Measurements from ENCODE around the gene MRPL11. TPM values are rescaled to one million over a fixed set of nuclear protein-coding genes. Genes with fewer than 3 reads are reported as not detected.

The MRPL11 gene
- total RNA-seq, 1 donor from 2014 or later, result 73.0 TPM

DNA sequence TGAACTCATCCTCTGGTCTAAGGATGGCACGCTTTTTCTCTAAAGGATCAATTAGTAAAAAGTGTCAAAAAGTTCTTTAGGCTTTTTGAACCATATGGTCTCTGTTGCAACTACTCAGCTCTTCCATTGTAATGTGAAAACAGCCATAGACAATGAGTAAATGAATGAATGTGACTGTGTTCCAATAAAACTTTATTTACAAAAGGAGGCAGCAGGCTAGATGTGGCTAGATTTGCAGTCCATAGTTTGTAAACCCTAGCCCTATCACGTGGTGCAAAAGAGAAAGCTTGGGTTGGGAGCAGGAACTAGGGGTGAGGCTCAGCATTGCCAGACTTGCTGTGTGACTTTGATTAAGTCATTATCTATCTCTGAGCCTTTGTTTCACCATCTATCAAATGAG is 23.2 kb downstream of the MRPL11 start:
- no peak overlapping the region for H3K27ac Mint-ChIP-seq (ENCODE audit: unreplicated experiment)
- peaks cover 11% of the 10 kb centered on the region for H3K36me3 Mint-ChIP-seq (ENCODE audit: low read depth, unreplicated experiment)
- no peaks in the 10 kb centered on the region for H3K9me3 Mint-ChIP-seq (ENCODE audit: unreplicated experiment)
- DNase-seq (ENCODE audit: low spot score), result no peak
- TF ChIP-seq, protein P1, sequence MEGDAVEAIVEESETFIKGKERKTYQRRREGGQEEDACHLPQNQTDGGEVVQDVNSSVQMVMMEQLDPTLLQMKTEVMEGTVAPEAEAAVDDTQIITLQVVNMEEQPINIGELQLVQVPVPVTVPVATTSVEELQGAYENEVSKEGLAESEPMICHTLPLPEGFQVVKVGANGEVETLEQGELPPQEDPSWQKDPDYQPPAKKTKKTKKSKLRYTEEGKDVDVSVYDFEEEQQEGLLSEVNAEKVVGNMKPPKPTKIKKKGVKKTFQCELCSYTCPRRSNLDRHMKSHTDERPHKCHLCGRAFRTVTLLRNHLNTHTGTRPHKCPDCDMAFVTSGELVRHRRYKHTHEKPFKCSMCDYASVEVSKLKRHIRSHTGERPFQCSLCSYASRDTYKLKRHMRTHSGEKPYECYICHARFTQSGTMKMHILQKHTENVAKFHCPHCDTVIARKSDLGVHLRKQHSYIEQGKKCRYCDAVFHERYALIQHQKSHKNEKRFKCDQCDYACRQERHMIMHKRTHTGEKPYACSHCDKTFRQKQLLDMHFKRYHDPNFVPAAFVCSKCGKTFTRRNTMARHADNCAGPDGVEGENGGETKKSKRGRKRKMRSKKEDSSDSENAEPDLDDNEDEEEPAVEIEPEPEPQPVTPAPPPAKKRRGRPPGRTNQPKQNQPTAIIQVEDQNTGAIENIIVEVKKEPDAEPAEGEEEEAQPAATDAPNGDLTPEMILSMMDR (IDR thresholded peaks at IDR 0.05; ENCODE audit: unreplicated experiment), result no peak
- peaks cover 25% of the 10 kb centered on the region for H3K27me3 Mint-ChIP-seq (ENCODE audit: unreplicated experiment)
- peaks cover 8% of the 10 kb centered on the region for H3K4me1 Mint-ChIP-seq (ENCODE audit: unreplicated experiment)
- H3K4me3 Mint-ChIP-seq (ENCODE audit: unreplicated experiment), result no peak overlapping the region

DNA sequence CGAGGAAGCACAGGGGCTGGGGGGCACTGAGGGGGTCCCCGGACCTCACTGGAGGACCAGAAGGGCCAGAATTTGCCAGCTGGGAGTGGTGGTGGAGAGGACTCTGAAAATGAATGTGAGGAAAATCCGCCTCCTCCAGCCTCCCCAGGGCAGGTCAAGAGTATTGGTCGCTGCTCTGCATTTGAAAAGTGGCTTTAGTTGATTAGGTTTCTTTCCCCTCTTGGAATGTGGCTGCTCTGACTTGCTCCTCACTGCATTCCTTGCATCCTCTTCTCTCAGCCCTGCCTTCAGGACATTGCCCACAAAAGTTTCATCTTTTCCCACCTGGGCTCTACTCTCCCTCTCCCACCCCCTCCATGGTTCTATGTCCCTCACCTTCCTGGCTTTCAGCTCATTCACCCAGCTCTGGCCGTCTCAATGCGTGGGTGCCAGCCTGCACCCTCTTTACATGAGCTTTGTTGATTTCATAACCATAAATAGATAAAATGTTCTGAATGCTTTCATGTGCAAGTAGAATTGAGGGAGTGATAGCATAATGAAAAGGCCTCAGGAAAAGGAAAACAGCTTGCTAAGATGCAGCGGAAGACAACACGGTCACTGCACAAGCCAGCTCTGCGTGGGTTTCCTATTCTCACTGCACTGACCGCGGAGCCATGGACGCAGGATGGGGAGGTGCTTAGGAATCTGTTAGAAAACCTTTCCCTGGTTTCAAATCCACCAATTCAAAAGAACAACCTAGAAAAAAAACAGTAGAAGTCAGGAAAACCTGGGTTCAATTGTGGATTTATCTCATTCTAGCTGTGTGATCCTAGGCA is 24.3 kb downstream of the MRPL11 start:
- TF ChIP-seq, protein P1 (IDR thresholded peaks at IDR 0.05; ENCODE audit: unreplicated experiment), result no peak
- Mint-ChIP-seq H3K4me1 (ENCODE audit: unreplicated experiment) (peaks cover 5% of the 10 kb centered on the region), H3K9me3 (ENCODE audit: unreplicated experiment) (no peaks in the 10 kb centered on the region)

DNA sequence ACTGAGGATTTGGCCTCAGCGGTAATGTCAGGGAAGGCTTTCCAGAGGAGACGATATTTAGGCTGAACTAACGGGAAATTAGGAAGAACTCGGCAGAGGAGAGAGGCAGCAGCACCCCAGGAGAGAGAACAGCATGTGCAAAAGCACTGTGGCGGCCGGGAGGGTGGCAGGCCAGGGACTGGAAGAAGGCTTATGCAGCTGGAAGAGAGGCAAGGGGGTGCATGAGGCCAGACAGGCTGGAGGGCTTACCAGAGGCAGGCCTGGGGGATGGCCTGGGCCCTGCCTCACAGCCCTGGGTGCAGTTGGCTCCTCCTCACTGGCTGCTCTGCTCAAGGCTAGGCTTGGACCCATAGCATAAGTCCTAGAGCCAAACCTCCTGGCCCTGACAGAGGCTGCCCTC is 25.5 kb downstream of the MRPL11 start:
- TF ChIP-seq, protein P1 (IDR thresholded peaks at IDR 0.05; ENCODE audit: unreplicated experiment), result no peak
- no peak overlapping the region for H3K27ac Mint-ChIP-seq (ENCODE audit: unreplicated experiment)
- peaks cover 7% of the 10 kb centered on the region for H3K36me3 Mint-ChIP-seq (ENCODE audit: low read depth, unreplicated experiment)
- H3K9me3 Mint-ChIP-seq (ENCODE audit: unreplicated experiment), result no peaks in the 10 kb centered on the region
- H3K4me3 Mint-ChIP-seq (ENCODE audit: unreplicated experiment), result no peak overlapping the region
- H3K4me1 Mint-ChIP-seq (ENCODE audit: unreplicated experiment), result peaks cover 3% of the 10 kb centered on the region
- no peak for DNase-seq (ENCODE audit: low spot score)
- peaks cover 15% of the 10 kb centered on the region for H3K27me3 Mint-ChIP-seq (ENCODE audit: unreplicated experiment)

More for the DNA sequence above, 24.3 kb downstream of the MRPL11 start:
- H3K4me3 Mint-ChIP-seq (ENCODE audit: unreplicated experiment), result peak overlapping the region; percentile 47
- DNase-seq (ENCODE audit: low spot score), result no peak
- H3K36me3 Mint-ChIP-seq (ENCODE audit: low read depth, unreplicated experiment), result peaks cover 9% of the 10 kb centered on the region
- H3K27me3 Mint-ChIP-seq (ENCODE audit: unreplicated experiment), result peaks cover 23% of the 10 kb centered on the region
- peak overlapping the region; percentile 24 for H3K27ac Mint-ChIP-seq (ENCODE audit: unreplicated experiment)

DNA sequence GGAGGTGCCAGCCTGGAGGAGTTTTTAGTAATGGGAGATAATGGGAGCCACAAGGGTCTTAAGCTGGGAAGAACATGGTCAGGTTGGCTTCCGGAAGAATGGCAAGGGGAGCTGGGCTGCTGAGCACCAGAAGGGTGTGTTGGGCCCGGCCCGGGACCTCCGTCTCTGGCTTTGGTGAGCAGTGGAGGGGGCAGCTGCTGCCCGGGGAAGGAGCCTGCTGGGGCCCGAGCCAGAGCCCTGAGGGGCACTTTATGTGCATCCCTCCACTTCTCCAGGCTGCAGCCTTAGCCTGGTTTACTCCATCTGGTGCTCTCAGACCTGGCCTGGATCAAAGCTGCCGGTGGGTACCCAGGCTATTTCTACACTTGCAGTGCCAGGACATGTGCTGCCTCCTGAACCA is 26.5 kb downstream of the MRPL11 start:
- DNase-seq (ENCODE audit: low spot score), result no peak
- no peaks in the 10 kb centered on the region for H3K36me3 Mint-ChIP-seq (ENCODE audit: low read depth, unreplicated experiment)
- TF ChIP-seq, protein P1 (IDR thresholded peaks at IDR 0.05; ENCODE audit: unreplicated experiment), result no peak
- peaks cover 15% of the 10 kb centered on the region for H3K27me3 Mint-ChIP-seq (ENCODE audit: unreplicated experiment)
- H3K27ac Mint-ChIP-seq (ENCODE audit: unreplicated experiment), result no peak overlapping the region
- H3K9me3 Mint-ChIP-seq (ENCODE audit: unreplicated experiment), result no peaks in the 10 kb centered on the region
- H3K4me1 Mint-ChIP-seq (ENCODE audit: unreplicated experiment), result peaks cover 3% of the 10 kb centered on the region
- H3K4me3 Mint-ChIP-seq (ENCODE audit: unreplicated experiment), result no peak overlapping the region

DNA sequence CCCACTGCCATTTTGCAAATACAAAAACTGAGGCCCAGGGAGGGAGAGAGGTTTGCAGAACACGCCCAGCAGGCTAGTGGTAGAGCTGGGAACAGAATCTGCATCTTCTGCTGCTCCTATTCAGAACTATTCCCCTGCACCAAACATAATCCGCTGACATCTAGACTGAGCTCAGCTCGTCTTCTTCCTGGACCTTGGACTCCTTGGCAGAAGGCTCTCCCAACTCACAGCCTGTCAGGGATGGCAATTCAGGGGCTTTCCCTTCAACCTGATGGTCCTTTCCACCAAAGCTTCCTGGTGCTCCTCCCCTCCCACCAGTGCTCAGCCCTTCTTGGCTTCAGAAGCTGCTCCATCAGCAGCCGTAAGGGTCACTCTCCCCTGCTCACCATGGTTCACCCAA is 27.3 kb downstream of the MRPL11 start:
- Mint-ChIP-seq H3K27me3 (ENCODE audit: unreplicated experiment) (peaks cover 12% of the 10 kb centered on the region), H3K4me1 (ENCODE audit: unreplicated experiment) (peaks cover 3% of the 10 kb centered on the region), H3K27ac (ENCODE audit: unreplicated experiment) (no peak overlapping the region), H3K9me3 (ENCODE audit: unreplicated experiment) (no peaks in the 10 kb centered on the region), H3K4me3 (ENCODE audit: unreplicated experiment) (no peak overlapping the region), H3K36me3 (ENCODE audit: low read depth, unreplicated experiment) (no peaks in the 10 kb centered on the region)
- TF ChIP-seq, protein P1 (IDR thresholded peaks at IDR 0.05; ENCODE audit: unreplicated experiment), result no peak
- DNase-seq (ENCODE audit: low spot score), result no peak
